AG09309 (cell line): Measurements from ENCODE around the gene NR5A1.

Experiments
- DNase-seq: peaks from one replicate; pipeline ENCODE4 v3.0.0-alpha.2; 2010; ENCODE audit warnings: low read depth
- H3K4me3 ChIP-seq: 2 replicates; pipeline ENCODE4 v1.5.1; 2011; ENCODE audit warnings: mild to moderate bottlenecking, low read depth, low read length, moderate library complexity; ENCODE audit not compliant: control insufficient read depth
- CTCF ChIP-seq: IDR thresholded peaks from 2 replicates; pipeline ENCODE4 v1.5.1; 2011; ENCODE audit warnings: mild to moderate bottlenecking, low read depth, low read length, inconsistent platforms; ENCODE audit not compliant: insufficient read depth, control insufficient read depth; ENCODE audit errors: missing control alignments

Gene NR5A1

GRCh38 chr9:124448019-124448418 lies 59.2 kb downstream of the NR5A1 start:
- H3K4me3 ChIP-seq: no peak overlapping the region
- no peak for DNase-seq
- TF ChIP-seq CTCF: no peak

GRCh38 chr9:124447297-124447661 lies 59.9 kb downstream of the NR5A1 start:
- no peak overlapping the region for H3K4me3 ChIP-seq
- DNase-seq: no peak
- no peak for TF ChIP-seq CTCF

DNA sequence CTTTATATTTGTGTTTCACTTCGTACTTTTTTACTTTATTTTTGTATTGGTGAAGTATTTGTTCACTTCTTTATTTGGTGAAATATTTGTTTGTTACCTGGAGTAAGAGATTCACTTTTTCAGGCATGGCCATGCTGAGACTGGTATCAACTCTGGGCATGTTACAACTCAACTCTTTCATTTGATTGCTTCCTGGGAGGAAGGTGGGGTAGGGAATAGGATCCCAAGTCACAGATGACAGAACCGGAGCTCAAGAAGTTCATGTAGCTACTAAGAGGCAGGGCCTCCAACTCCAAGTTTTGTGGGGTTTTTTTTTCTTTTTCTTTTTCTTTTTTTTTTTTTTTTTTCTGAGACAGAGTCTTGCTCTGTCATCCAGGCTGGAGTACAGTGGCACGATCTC lies 63.0 kb downstream of the NR5A1 start:
- no peak for DNase-seq
- TF ChIP-seq CTCF: no peak
- H3K4me3 ChIP-seq: no peak overlapping the region

DNA sequence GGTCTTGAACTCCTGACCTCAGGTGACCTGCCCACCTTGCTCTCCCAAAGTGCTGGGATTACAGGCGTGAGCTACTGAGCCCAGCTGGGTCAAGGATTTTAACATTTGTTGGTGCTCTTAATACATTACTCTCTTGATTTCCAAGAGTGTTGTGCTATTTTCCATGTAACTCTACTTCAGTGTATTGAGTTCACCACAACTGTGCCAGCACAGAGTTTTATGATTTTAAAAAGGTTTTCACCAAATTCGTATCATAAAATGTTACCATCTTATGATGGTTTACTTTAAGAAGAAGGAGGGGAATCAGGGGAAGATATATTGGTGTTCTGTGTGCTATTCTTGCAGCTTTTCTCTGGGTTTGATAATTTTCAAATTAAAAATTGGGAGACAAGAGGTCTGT lies 63.6 kb downstream of the NR5A1 start:
- H3K4me3 ChIP-seq: no peak overlapping the region
- no peak for TF ChIP-seq CTCF
- DNase-seq: no peak

GRCh38 chr9:124442826-124443225 lies 64.4 kb downstream of the NR5A1 start:
- TF ChIP-seq CTCF: no peak
- DNase-seq: no peak
- H3K4me3 ChIP-seq: no peak overlapping the region

- DNase-seq: no peak
- no peak for TF ChIP-seq CTCF
- H3K4me3 ChIP-seq: no peak overlapping the region
These were observed 64.8 kb downstream of the NR5A1 start for GRCh38 chr9:124442379-124442778.

DNA sequence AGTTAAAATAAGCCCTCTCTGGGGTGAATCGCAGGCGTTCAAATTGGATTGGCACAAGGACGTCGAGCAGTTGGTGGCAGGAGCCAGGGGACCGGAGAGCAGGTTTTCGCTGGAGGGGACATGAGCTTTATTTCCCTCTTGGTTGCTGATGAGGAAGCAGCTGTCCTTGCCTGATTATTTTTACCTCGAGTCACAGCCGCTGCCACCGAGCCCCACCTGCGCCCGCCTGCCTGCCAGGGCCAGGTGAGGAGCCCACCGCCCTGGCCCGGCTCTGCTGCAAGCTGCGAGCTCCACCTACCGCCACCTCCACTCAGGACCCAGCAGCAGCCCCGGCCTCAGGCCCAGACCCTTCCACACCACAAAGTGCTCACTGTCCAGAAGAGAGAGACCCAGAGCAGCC lies 65.9 kb downstream of the NR5A1 start:
- H3K4me3 ChIP-seq: no peak overlapping the region
- DNase-seq: no peak
- TF ChIP-seq CTCF: no peak
